Fibroblast of the aortic adventitia (primary cell): ENCODE results near the gene CCDC7. TPM values are rescaled to one million over a fixed set of nuclear protein-coding genes. Genes with fewer than 3 reads are reported as not detected.
"Not testable (repeated sequence)": the region's sequence is repeated elsewhere in the genome, so short reads cannot be mapped to it uniquely, and the experiment has no call there.

ENCODE experiments used
- DNase-seq: peaks from one replicate; pipeline ENCODE4 v3.0.0-alpha.2; 2010; ENCODE audit warnings: low read depth
- H3K4me3 ChIP-seq: 2 replicates; pipeline ENCODE4 v1.5.1; 2011; ENCODE audit warnings: low read depth, mild to moderate bottlenecking, control low read depth, low read length, moderate library complexity
- total RNA-seq: library from RNA; depleted of rRNA; stranded (reverse); fragments of >200 nt; gene quantifications from 2 replicates; pipeline ENCODE4 v1.2.3, GENCODE V29; 2012; ENCODE audit warnings: low replicate concordance
- TF ChIP-seq, protein P1 (sequence below): IDR thresholded peaks from 2 replicates; pipeline ENCODE4 v1.5.1; 2011; ENCODE audit warnings: mild to moderate bottlenecking, low read length, control low read depth, inconsistent platforms; ENCODE audit not compliant: insufficient read depth

Gene CCDC7
- total RNA-seq, 1 donor, result 15.4 TPM

DNA sequence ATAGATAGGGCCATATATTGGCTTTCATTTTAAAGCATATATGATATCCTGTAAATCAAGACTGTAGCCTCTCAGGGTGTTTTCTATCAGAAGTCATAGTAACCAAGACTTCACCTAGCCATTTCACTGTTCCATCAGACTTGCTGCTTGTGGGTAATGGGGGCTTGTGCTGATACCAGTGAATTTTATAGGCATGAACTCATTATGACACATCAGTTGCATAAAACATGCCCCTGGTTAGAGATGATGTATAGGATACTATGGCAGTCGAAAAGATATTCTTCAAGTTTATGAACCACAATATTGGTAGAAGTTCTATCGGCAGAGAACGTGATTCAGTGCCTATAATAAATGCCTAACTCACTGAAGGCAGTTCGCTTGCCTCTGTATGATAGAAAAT lies 305.6 kb downstream of the CCDC7 start:
- no peak for DNase-seq
- H3K4me3 ChIP-seq, result no peak overlapping the region
- TF ChIP-seq, protein P1, sequence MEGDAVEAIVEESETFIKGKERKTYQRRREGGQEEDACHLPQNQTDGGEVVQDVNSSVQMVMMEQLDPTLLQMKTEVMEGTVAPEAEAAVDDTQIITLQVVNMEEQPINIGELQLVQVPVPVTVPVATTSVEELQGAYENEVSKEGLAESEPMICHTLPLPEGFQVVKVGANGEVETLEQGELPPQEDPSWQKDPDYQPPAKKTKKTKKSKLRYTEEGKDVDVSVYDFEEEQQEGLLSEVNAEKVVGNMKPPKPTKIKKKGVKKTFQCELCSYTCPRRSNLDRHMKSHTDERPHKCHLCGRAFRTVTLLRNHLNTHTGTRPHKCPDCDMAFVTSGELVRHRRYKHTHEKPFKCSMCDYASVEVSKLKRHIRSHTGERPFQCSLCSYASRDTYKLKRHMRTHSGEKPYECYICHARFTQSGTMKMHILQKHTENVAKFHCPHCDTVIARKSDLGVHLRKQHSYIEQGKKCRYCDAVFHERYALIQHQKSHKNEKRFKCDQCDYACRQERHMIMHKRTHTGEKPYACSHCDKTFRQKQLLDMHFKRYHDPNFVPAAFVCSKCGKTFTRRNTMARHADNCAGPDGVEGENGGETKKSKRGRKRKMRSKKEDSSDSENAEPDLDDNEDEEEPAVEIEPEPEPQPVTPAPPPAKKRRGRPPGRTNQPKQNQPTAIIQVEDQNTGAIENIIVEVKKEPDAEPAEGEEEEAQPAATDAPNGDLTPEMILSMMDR, result no peak

DNA sequence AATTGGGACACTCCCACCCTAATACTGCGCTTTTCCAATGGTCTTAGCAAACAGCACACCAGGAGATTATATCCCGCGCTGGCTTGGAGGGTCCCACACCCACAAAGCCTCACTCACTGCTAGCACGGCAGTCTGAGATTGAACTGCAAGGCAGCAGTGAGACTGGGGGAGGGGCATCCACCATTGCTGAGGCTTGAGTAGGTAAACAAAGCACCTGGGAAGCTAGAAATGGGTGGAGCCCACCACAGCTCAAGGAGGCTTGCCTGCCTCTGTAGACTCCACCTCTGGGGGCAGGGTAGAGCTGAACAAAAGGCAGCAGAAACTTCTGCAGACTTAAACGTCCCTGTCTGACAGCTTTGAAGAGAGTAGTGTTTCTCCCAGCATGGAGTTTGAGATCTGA lies 309.0 kb downstream of the CCDC7 start:
- DNase-seq, H3K4me3 ChIP-seq: not testable (repeated sequence)

DNA sequence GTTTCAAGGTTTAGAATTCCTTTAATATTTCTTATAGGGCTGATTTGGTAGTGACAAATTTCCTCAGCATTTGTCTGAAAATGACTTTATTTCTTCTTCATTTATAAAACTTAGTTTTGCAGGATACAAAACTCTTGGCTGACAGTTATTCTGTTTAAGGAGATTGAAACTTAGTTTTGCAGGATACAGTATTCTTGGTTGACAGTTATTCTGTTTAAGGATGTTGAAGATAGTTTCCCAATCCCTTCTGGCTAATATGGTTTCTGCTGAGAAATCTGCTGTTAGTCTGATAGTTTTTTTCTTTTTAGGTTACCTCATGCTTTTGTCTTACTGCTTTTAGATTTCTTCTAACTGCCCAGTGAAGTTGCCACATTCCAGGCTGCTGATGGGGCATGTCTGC lies 325.3 kb downstream of the CCDC7 start:
- DNase-seq, result no peak
- H3K4me3 ChIP-seq, result no peak overlapping the region
- TF ChIP-seq, protein P1, result no peak

DNA sequence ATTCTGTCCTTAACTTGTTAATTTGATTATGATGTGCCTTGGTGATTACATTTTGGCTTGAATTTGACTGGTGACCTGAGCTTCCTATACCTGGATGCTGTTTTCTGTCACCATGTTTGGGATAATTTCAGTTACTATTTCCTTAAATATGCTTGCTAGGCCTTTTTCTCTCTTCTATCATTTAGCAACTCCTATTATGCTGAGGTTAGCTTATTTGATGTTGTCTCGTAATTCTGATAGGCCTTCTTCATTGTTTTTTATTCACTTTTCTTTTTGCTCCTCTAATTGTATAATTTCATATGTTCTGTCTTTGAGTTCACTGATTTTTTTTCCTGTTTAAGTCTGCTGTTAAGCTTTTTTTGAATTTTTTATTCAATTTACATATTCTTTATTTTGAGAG lies 327.2 kb downstream of the CCDC7 start:
- H3K4me3 ChIP-seq, result no peak overlapping the region
- no peak for DNase-seq
- TF ChIP-seq, protein P1, result no peak

DNA sequence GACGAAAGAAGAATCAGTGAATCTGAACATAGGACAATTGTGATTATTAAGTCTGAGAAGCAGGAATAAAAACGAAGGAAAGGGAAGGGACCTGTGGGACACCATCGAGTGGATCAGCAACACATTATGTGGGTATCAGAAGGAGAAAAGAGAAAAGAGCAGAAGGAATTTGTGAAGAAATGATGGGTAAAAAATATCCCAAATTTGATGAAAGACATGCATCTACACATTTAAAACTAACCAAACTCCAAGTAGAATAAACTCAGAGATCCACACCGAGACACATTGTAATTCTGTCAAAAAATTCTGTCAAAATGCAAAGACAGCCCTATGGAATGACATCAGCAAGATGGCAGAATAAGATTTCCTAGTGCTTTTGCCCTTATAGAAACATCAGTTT lies 341.0 kb downstream of the CCDC7 start:
- TF ChIP-seq, protein P1, result no peak
- no peak for DNase-seq
- H3K4me3 ChIP-seq, result no peak overlapping the region

DNA sequence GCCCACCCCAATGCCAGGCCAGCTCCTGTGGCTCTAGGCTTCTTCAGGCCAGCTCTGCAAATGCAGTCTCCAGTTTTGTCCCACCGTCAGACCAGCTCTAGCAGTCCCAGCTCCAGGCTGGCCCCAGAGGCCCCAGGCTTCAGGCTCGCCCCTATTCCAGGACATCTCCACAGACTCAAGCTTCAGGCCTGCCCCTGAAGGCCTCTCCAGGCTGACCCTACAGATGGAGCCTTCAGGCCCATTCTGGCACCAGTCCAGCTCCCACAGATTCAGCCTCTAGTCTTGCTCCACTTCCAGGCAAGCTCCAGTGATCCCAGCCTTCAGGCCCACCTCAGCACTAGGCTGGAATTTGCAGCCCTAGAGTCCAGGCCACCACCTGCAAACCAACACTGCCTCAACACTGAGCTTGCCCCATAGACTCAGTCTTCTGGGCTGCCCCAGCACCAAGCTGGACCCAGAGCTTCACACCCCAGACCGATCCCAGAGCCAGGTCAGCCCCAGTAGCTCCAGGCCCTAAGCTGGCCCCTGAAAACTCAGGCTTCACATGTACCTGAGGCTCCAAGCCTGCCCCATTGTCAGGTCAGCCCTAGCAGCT lies 341.8 kb downstream of the CCDC7 start:
- DNase-seq, result no peak
- H3K4me3 ChIP-seq, result no peak overlapping the region
- TF ChIP-seq, protein P1, result no peak

DNA sequence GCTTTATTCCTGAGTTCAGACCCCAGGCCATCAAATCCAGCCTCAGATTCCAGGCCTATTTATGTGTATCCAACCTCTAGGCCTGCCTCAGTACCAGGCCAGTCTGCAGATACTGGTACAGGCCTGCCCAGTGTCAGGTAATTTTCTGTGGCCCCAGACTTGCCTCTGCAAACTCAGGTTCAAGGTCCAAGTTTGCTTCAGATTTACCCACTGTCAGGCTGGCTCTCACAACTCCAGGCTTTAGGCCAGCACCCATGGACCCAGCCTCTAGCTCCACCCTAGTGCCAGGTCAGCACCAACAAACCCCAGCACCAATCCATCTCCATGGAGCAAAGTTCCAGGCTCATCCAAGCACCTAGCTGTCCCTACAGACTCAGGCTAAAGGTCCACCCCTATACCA lies 342.4 kb downstream of the CCDC7 start:
- TF ChIP-seq, protein P1, result no peak
- no peak for DNase-seq
- H3K4me3 ChIP-seq, result no peak overlapping the region
